Cerebellar nuclear complex (tissue), 1 donor: ENCODE results near the gene C1QL1.

ENCODE experiments used
- DNase-seq, 2 experiments: peaks; one replicate each; lab custom pipeline; 2025; lab: John Stamatoyannopoulos, UW

Gene C1QL1

DNA sequence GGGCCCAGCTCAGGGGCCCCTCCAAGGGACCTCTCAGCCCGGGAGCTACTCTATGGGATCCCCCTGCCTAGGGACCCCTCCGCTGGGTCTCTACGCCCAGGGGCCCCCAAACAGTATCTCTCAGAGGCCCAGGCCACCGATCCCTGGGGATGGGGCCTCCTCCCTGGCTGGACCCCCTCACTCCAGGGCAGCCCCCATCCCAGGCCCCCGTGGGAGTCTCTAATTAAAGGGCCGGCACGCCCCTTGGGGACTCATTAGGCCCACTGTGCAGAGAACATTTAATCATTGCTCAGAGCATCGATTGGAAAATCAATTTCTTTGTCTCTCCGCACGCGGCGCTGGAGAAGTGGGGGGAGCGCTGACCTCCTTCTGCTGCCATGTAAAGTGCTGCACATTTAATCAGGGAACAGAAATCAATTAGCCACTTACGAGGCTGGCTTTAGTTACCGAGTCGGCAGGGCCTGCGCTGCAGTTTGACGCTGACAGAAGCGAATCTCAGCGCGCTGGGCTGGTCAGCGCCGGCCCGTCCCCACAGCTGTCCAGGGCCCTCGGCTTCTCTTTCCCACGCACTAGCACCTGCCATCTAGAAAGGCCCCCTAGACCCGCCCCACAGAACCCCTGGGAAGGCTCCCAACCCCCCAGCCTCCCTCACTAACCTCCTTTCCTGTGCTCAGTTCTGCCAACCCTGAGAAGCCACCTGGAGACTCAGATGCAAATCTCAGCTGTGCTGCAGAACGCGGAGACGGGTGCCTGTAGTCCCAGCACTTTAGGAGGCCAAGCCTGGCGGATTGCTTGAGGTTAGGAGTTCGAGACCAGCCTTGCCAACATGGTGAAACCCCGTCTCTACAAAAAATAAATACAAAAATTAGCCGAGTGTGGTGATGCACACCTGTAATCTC lies 20.2 kb upstream of the C1QL1 start:
- no peak for DNase-seq

DNA sequence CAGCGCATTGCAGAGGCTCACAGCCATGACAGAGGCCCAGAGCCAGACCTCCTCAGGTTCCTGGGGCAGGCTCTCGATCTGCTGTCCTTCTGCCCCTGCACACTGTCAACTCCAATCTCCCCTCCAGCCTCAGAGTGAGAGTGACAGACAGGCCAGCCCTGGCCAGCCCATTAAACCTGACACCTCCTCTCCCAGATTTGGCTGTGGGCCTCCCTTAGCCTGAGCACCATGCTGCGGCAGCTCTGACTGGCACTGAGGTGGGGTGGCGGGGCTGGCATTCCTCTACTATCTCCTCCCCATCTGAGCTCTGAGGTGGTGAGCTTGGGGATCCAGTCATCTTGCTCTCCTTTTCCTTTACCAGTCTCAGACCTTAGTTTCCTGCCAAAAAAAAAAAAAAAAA lies 15.5 kb upstream of the C1QL1 start:
- no peak for DNase-seq

DNA sequence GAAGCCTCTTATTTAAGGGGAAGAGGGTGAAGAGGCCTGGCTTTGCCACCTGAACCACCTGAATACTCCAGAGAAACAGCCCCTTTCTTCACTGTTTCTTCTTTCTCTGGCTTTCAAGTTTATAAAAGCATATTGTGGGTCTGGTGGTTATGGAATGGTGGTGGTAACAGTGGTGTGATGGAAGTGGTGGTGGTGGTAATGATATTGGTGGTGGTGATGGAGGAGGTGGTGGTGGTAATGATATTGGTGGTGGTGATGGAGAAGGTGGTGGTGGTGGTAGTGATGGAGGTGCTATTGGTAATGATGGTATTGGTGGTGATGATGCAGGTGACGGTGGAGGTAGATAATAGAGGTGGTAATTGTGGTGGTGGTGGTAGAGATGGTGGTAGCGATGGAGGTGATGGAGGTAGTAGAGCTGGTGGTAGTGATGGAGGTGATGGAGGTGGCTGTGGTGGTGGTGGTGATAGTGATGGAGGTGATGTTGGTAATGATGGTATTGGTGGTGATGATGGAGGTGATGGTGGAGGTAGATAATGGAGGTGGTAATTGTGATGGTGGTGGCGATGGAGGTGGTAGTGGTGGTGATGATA lies 14.1 kb upstream of the C1QL1 start:
- DNase-seq, result no peak

DNA sequence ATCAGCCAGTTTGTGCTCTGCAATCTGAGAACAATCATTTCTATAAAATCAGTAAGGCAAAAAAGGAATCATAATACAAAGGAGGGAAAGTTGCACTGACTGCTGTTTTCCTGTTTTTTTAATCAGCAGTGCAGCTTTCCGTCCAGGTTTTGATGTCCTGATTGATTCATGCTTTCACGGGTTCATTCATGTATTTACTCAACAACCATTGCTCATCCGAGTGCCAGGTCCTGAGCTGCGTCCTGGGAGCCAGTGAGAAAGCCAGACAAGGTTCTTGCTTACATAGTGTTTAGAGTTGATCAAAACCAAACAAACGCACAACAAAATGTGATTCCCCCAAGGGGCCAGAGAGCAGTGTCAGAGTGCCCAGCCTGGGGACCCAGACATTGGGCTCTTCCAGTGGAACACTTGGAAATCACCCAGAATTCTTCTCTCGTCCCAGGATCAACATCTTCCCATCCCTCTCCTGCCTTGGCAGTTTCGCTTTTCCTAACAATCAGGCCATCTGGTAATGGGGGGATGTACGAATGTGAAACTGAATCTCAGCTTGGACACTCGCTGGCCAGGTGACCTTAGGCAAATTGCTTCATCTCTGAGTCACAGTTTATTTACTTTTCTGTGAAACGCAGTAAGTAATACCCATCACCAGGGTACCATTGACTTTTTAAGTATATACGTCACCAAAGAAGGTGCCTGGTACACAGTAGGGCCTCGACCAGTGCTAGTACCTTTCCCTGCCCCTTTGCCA lies 13.3 kb upstream of the C1QL1 start:
- DNase-seq, result no peak

DNA sequence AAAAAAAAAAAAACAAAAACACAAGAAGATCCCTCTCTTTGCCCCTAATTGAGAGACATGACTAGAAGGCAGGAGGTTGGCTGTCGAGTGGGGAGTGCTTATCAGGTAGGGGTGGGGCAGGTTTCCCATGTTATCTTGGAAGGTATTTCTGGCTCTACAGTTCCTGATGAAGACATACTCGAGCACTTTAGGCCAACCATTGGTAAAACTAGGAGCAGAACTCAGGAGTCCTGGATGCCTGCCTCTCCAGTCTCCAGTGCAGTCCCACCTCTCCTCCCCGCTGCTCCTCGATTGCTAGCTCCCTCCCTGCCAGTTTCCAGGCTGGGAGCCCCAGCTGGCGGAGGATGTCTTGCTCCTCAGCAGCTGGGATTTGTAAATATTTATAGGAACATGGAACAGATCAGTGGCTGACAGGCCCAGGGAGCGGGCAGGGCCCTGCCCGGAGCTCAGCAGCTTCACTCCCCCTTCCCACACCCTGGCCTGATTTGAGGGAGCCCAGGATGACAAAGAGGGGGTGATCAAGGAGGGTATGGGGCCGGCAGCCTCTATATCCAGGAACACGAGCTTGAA lies 11.4 kb upstream of the C1QL1 start:
- no peak for DNase-seq

DNA sequence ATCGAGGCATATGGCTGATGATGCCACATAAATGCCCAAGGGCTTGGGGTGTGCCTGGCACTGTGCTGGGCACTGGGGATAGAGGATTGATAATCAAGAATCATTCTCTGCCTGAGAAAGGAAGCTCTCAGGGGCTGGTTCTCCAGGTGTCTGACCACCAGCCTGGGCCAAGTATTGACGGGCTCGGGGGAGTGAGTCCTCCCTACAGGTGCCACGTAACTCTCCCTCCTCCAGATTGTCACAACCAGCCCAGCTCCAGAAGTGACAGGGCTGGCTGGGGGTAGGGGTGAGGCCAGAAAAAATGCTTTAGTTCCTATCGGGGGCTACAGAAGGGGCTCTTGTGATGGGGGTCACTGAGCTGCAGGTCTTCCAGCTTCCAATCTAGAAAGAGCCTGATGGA lies 10.7 kb upstream of the C1QL1 start:
- DNase-seq, result no peak

DNA sequence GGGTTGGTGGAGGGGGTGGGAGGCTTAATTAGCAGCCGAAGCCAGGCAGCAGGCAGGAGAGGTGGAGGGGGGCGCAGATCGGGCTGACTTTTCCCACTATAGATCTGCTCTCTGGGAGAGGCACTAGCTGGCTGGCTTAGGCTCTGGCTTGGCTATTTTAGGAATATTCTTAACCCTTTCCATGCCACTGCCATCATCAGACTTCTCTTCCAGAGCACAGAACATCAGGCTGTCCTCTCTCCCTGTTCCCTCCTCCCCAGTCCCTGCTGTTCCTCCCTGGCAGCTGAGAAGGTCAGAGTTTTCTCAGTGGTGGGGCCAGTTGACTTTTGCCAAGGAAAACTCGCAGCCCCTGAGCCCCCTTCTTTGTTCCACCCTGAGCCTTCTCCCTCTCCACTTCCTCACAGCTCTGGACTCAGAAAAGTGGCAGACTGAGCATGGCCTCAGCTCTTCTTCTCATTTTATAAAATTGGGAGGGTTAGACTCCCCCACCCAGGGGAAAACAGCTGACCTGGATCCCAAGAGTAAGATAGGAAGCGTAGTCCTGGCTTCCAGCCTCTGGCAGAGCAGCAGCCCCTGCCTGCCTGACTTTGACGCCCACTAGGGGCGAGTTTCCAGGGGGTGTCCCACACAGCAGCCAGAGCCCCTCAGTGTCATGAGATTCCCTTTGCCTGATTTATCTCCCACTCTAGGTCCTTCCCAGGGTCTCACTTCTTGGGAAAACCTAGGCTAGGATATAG lies 9.9 kb upstream of the C1QL1 start:
- no peak for DNase-seq

DNA sequence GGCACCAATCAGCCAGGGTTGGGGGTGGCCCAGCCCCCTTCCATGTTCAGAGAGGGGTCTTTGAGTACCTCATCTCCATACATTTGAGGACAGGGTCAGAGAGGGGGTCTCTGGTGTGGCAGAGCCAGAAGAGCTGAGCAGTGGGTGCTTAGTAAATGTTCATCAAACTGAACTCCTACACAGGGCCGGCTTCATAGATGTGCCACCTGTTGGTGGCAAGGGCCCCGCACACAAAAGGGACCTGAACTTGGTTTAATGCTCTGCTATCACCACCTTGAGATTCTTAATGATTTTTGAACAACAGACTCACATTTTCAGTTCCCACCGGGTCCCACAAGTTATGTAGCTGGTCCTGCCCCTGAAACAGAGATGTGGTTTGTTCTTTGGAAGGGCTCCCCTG lies 9.0 kb upstream of the C1QL1 start:
- no peak for DNase-seq

DNA sequence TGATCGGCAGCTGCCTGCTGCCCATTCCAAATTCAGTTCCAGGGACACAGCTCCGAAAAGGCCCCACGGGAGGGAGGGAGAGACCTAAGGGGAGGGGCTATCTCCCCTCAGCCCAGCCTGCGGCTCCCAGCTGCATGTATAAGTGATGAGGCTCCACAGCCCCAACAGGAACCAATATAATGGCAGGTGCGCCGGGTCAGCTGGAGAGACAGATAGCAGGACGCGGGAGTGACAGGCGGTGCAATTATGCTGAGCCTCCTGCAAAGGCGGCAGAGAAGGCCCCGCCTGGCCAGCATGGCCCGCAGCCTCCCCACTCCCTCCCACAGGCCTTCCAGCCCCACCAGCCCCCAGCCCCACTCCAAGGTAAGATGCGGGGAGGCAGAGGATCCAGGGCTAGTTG lies 8.1 kb upstream of the C1QL1 start:
- DNase-seq, result no peak

DNA sequence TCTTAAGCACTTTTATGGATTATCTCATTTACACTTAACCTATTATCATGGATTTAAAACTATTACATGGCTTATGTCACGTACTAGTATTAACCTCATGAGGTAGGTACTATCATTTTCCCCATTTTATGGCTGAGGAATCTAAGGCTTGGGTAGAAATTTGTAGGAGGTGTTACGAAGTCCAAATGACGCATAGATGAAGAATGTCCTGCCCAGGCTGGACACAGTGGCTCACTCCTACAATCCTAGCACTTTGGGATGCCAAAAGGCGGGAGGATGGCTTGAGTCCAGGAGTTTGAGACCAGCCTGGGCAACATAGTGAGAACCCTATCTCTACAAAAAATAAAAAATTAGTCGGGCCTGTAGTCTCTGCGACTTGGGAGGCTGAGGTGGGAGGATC lies 4.8 kb upstream of the C1QL1 start:
- no peak for DNase-seq

DNA sequence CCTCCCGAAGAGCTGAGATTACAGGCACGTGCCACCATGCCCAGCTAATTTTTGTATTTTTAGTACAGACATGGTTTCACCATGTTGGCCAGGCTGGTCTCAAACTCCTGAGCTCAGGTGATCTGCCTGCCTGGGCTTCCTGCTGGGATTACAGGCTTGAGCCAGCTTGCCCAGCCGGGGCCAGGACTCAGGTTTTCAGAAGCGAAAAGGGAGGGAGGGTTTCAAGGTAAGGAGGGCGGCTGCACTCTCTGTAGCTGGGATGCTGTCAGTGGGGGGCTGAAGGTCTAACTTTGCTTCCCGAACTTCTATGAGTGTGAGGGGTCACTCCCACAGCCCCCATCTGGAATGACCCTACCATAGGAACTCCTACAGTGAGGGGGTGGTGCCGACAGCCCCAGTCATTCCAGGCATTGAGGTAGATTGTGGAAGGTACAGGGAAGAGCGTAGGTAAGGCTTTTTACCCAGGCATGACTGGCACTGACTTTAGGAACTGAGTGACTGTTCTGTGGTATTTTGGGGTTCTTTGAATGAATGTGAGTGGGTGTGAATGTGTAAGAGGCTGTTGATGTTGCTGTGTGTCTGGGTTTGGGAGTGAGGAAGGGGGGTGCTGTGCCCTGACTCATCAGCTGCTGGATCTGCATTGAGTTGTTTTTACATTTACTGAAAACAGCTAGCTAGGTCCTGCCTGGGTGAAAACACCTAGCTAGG lies 3.8 kb upstream of the C1QL1 start:
- no peak for DNase-seq

DNA sequence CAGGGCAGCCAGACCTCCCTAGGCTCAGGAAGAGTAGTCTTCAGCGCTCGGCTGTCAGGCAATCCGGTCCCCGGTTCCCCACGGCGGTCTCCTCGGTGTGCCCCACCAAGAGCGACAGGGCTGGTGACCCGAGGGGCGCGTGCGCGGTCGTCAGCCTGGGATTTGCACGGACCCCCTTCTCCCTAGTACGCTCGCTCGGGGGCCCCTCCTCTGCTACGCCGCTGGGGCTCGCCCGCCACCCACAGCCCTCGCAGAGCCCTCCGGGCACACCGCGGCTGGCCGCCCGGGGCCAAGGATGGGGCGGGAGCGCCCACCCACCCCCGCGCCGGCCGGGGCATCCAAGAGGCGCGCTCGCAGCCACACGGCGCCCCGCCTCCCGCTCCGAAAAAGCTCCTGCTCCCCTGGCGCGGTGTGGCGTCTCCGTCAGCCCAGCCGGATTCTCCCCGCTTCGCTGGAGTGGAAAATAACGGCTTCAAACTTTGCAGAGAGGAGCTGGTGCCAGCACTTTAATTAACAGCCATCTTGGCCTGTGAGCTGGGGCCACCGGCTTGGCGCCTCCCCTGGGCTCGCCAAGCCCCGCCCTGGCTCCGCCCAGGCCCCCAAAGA lies 2.1 kb upstream of the C1QL1 start:
- no peak for DNase-seq

DNA sequence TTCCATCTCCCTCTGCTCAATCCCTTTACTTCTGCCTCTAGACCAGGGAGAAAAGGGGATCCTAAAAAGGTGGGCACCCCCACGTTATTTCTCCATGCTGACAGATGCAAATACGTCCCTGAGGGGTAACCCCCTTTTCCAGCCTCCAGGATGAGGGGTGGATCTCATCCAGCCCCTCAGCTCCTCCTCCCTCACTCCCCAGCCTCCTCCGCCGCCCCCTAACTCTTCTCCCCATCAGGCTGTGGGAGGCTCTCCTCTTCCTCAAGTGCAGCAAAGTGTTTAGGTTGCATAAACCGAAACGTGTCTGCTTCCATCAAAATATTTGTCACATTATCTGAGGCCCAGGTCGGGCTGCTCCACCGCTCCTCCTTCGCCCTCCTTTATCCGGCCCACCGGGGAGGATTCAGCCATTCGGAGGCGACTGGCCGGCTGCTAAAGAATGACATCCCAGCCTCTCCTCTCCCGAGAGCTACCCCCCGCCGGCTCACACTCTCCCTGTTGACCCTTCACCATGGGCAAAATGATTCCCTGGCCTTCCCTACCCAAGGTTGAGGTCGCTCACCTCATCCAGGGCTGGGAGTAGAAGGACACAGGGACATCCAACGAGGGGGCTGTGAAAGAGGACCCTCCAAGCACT lies 1.2 kb upstream of the C1QL1 start:
- DNase-seq, result no peak

DNA sequence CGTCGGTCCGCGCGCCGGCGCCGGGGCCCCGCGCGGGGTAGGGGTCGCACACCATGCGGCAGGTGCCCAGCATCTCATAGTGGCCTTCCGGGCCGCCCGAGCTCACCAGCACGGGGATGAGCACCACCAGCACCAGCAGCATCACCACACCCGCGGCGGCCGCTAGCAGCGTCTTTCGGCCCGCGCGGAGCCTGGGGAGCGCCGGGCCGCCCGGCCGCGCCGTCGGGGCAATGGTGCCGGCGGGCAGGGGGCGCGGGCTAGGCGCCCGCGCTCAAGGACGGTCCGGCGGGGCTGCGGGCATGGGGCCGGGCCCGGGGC lies 237 bp downstream of the C1QL1 start:
- DNase-seq, result no peak

DNA sequence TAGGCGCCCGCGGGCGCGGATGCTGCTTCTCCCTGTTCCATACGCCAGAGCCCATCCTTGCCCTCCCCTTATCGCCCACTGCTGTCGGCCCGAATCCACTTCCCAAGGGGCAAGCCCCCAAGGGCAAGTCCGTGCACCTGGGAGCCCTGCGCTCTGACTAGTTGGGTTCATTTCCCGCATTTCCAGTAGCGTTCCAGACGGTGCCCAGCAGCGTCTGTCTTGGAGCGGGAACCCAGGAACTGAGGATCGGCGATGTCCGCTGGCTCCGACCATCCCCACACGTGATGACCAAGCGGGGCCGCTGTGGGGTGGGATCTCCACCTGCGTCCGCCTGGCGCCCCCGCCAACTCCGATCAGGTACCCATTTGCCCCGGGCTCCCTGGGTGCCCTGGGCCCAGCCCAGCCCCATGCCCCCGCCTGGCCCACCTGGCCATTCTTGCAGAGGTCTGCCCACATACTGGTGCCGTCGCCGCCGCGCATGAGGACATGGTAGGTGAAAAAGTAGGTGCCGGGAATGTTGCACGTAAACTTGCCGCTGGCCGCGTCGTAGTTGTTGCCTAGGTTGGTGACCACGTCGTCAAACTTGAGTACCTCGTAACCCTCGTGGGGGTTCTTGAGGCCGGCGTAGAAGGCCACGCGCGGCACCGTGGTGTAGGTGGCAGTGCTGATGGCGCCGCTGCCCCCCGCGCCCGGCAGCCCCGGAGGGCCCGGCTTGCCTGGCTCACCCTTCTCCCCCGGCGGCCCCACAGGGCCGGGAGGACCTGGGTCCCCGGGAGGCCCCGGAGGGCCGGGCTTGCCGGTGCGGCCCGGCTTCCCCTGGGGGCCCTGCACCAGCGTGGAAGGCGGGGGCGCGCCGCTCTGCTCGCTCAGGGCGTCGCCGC lies 837 bp downstream of the C1QL1 start:
- DNase-seq, result no peak

DNA sequence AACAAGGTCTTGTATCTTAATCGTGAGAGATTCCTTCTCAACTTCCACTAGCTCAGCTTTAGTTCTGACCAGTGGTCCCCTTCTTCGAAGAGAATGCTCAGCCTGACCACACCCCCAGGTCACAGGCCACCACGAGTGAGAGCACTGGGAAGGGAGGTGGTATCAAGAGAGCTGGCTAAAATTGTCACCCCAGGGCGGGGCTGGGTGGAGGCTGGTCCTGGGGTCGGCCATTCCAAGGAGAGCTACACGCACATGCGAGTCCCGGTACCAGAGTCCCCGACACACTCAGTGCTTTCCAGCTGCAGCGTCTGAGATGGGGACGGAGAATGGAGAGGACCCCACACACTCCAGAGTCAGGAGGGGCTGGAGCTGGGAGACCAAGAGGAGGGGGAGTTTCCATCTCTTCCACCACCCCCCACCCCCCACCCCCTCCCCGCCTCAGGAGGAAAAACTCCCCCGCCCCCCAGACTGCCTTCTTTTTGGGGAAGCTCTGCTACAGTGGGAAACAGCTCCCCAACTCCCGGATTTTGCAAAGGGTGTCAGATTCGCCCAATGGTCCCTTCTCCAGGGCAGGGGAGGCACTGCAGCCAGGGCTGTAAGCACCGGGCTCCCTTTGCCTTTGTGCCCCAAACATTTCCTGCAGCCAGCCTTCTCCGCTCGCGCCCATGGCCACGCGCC lies 1.6 kb downstream of the C1QL1 start:
- no peak for DNase-seq

DNA sequence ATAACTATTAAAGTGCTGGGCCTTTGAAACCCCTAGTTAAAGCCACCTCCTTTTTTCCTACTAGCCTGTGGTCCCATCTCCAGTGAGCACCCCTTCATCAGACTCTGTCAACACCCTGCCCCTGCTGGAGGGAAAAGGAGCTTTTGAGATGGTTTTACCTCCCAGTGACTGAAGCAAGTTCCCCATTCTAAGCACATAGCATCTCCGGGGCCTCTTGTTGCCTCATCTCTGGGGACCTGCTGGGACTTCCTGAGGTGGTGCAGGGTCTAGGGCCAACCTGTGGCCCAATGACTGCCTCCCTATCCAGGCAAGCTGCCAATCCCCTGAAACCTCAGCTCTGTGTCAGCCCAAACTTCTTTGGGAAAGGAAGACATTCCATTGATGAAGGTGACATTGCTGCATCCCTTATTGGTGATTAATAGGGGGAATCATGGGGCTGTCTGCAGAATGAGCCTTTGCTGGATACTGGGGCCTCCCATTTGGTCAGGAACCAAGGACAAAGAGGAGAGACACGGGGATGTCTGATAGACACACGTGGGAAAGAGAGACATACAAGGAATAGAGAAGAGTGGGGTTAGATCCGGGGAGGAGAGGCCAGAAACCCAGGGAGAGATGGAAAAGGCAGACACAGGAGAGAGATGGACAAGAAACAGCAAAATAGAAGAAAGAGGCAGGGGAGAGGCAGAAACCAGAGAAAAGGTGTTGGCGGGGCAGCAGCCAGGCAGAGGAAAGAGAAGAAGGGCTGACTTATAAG lies 2.4 kb downstream of the C1QL1 start:
- no peak for DNase-seq

DNA sequence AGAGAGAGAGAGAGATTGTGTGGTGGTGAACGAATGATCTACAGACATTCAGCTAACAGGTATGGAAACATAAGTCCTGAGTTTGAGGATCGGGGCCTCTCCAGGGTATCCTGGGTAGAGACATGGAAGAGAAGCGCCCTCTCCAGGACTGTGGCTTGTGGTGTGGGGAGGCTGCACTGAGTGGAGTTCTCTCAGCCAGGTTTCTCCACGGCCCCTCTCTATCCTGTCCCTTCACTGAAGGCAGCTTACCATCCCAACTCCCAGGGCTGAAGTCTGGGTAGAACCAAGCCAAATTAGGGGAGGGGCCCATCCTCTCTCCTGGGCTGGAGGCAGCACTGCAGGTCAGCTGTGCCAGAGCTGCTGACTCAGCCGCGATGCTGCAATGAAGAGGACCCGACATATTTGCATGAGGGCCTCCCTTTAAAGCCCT lies 6.2 kb downstream of the C1QL1 start:
- no peak for DNase-seq
